OCI-M1 (cell line): ENCODE measurements around the gene AGBL5.
A peak's percentile ranks its signal among the peaks of the same experiment; 100 is the strongest.

ENCODE experiments used
- DNase-seq: peaks from one replicate; lab custom pipeline; 2025; lab: John Stamatoyannopoulos, UW

AGBL5 gene

DNA sequence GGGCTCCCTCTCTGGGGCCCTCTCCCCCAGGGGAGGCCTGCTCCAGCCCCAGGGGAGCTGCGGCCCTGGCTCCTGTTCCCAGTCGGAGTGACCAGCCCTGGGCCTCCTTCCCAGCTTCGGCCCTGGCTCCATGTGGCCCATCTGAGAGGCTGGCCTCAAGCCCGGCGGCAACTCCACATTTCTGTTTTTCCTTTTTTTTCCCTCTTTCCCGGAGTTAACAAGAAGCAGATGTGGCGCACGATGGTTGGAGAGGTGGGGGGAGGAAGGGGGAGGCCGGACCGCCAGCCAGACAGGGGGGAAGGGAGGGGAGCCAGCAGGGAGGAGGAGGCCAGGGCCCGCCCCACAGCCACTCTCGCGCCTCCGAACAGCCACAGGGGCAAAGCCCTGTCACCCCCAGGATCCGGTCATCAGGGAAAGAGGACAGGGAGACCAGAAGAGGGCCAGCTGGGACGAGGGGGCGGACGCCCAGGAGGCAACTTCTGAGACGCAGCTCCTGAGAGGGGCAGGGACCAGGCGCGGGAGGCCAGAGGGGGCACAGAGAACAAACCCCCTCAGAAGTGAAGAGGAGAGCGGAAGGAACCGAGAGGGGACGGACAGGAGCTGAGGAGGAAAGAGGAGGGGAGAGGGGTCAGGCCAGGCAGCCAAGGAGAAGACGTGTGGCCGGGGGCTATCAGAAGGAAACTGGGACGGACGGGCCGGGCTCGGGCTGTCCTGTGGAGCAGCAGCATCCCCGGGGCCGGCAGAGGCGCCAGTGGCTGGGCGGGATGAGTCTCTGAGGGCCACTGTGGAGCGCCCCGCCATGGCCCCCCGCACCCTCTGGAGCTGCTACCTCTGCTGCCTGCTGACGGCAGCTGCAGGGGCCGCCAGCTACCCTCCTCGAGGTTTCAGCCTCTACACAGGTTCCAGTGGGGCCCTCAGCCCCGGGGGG is 27.1 kb downstream of the AGBL5 start, which contains the start of gene EMILIN1:
TSS of gene EMILIN1 (plus strand) at position 349 of the 928 bp plus-strand sequence. CDS start at position 800, 451 bp downstream.
- no peak for DNase-seq

DNA sequence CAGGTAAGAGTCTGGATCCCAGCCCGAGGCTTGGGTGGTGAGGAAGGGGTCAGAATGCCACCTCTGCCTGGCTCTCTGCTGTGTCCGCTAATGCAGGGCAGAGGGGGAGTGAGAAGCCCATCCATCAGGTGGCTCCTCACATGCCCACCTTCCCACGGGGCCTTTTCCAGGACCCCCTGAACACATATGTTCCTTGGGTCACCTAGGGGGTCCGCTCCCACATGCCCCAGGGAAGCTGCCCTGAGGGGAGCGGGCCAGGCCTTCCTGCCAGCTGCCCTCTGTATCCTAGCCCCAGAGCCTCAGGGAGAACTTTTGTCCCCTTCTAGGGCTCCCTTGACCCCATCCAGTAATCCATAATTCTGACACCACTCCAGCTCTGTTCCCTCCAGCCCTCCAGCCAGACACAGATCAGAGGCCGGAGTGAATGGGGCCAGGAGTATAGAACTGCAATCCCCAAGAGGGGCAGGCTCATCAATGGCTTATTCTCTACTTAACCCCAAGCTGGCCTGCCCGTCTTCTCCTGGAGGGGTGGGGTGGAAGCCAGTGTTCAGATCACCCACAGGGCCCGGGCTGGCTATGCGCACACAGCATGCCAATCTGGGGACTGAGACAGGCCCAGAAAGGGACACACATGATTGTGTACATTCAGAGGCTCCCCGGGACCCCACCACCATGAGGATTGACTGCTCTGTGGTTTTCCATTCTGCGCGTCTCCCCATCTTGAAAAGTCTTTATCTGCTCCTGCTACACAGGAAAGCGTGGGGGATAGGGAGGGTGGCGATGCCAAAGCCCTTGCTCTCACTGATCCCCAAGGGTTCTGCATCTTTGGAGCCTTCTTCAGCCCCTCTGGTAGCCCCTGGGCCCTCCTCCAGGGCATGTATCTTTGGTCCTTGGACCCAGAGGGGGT is 28.0 kb downstream of the AGBL5 start:
- DNase-seq = no peak

DNA sequence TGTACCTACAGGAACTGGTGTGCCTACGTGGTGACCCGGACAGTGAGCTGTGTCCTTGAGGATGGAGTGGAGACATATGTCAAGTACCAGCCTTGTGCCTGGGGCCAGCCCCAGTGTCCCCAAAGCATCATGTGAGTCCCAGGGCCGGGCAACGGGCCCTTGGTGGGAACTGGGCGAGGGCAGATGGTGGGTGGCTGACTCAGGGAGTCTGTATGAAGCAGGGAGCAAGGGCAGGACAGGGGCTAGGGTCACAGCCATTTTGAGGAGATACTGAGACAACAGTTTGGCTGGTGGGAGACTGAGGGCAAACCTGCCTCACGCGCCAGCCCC is 28.6 kb downstream of the AGBL5 start:
- DNase-seq = no peak

DNA sequence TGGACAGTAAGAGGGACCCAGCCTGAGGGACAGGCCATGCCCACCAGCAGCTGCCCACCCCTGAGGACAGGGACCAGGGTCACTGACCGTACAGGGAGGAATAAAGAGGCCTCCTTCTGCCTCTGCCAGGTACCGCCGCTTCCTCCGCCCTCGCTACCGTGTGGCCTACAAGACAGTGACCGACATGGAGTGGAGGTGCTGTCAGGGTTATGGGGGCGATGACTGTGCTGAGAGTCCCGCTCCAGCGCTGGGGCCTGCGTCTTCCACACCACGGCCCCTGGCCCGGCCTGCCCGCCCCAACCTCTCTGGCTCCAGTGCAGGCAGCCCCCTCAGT is 29.1 kb downstream of the AGBL5 start:
- DNase-seq = no peak

DNA sequence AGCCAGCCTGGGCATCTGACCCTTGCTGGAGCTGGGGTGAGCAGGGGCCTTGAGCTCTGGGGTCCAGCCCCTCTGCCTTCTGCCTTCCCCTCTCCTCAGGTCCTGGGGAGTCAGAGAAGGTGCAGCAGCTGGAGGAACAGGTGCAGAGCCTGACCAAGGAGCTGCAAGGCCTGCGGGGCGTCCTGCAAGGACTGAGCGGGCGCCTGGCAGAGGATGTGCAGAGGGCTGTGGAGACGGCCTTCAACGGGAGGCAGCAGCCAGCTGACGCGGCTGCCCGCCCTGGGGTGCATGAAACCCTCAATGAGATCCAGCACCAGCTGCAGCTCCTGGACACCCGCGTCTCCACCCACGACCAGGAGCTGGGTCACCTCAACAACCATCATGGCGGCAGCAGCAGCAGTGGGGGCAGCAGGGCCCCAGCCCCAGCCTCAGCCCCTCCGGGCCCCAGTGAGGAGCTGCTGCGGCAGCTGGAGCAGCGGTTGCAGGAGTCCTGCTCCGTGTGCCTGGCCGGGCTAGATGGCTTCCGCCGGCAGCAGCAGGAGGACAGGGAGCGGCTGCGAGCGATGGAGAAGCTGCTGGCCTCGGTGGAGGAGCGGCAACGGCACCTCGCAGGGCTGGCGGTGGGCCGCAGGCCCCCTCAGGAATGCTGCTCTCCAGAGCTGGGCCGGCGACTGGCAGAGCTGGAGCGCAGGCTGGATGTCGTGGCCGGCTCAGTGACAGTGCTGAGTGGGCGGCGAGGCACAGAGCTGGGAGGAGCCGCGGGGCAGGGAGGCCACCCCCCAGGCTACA is 30.7 kb downstream of the AGBL5 start:
- DNase-seq = no peak

DNA sequence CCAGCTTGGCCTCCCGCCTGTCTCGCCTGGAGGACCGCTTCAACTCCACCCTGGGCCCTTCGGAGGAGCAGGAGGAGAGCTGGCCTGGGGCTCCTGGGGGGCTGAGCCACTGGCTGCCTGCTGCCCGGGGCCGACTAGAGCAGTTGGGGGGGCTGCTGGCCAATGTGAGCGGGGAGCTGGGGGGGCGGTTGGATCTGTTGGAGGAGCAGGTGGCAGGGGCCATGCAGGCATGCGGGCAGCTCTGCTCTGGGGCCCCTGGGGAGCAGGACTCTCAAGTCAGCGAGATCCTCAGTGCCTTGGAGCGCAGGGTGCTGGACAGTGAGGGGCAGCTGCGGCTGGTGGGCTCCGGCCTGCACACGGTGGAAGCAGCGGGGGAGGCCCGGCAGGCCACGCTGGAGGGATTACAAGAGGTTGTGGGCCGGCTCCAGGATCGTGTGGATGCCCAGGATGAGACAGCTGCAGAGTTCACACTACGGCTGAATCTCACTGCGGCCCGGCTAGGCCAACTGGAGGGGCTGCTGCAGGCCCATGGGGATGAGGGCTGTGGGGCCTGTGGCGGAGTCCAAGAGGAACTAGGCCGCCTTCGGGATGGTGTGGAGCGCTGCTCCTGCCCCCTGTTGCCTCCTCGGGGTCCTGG is 31.4 kb downstream of the AGBL5 start:
- no peak for DNase-seq

DNA sequence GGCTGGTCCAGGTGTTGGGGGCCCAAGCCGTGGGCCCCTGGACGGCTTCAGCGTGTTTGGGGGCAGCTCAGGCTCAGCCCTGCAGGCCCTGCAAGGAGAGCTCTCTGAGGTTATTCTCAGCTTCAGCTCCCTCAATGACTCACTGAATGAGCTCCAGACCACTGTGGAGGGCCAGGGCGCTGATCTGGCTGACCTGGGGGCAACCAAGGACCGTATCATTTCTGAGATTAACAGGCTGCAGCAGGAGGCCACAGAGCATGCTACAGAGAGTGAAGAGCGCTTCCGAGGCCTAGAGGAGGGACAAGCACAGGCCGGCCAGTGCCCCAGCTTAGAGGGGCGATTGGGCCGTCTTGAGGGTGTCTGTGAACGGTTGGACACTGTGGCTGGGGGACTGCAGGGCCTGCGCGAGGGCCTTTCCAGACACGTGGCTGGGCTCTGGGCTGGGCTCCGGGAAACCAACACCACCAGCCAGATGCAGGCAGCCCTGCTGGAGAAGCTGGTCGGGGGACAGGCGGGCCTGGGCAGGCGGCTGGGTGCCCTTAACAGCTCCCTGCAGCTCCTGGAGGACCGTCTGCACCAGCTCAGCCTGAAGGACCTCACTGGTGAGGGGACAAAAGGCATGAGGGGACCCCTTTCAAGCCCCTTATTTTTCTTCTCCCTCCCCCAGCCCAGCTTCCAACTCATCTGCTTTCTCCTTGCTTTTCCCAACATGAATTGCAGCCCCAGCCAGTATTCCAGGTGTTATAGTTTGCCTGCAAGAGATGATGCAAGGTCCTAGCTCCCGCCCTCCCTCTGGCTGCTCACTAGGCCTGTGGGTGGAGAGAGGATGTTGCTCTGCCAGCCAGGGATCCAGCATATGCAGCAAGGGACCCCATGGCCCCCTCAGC is 32.2 kb downstream of the AGBL5 start:
- DNase-seq = no peak

DNA sequence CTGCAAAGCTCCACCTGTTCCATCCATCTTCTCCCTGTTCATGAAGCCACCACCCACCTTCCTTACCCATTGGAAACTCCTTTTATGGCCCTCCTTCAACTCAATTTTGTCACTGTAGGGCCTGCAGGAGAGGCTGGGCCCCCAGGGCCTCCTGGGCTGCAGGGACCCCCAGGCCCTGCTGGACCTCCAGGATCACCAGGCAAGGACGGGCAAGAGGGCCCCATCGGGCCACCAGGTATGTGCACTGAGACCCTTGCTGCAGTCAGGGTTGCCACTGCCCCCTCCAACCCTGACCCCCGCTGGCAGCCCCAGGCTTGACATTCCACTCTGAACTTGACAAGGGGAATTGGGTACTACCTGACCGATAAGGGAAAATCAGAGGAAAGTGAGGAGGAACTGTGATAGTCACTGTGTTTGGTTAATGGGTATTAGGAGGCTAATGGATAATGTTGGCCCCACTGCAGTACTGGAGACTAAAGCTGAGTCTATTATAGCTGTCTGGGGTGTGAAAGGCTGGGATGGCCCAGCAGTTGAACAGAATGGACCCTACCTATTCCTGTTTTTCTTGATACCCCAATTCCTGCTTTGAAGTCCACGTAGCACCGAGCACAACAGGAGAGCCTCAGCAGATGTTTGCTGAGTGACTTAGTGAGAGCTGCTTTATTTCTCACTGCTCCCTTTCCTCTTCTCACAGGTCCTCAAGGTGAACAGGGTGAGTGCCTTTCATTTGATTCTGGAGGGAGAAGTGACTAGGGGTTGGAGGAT is 33.0 kb downstream of the AGBL5 start:
- no peak for DNase-seq

DNA sequence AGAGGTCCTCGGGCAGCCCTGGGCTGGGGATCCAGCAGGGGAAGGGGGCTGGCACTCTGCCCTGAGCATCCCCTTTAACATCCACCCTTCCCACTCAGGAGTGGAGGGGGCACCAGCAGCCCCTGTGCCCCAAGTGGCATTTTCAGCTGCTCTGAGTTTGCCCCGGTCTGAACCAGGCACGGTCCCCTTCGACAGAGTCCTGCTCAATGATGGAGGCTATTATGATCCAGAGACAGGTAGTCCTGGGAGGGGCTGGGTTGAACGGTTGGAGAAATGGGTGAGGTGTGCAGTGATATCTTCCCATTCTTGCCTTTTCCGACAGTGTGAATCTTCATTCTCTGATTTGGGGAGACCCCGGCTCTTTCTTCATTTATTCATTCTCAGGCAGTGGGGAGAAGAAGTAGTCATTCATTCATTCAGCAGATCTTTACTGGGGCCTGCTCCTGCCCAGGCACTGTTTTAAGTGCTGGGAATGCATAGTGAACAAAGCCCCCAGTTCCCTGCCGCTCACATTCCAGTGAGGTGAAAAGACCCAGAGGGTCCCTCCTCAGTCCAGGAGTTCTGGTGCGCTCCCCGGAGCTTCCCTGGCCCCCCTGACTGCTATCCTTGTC is 33.7 kb downstream of the AGBL5 start:
- no peak for DNase-seq

DNA sequence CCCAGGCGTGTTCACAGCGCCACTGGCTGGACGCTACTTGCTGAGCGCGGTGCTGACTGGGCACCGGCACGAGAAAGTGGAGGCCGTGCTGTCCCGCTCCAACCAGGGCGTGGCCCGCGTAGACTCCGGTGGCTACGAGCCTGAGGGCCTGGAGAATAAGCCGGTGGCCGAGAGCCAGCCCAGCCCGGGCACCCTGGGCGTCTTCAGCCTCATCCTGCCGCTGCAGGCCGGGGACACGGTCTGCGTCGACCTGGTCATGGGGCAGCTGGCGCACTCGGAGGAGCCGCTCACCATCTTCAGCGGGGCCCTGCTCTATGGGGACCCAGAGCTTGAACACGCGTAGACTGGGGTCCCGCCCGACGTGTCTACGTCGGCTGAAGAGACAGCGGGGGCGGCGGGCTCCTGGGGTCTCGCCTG is 34.2 kb downstream of the AGBL5 start:
- peak; percentile 85 for DNase-seq

DNA sequence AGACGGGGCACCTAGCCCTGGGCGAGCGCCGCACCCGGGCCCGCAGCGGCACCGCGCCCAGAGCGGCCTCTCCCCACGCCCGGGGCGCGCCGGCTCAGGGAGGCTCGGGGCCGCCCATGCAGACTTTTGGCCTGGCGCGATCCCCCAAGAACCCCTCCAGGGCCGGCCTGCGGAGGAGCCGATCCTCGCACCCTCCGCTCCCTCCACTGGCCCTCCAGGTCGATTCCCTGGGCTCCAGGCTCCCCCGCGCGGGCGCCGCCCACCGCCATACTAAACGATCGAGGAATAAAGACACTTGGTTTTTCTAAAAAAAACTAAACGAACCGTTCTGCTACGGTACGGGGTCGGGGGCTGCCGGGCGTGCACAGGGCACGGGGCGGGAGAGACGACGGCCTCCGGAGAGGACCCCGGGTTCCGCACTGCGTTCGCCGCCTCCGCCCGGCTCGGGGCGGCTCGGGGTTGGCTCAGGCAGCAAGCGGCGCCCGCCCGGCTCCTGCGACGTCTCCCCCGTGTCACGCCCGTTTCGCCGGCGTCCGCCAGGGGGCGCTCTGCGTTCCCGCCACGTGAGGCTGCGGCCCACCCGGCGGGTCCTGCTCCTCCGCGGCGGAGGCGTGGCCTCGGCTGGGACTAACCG is 34.7 kb downstream of the AGBL5 start:
- DNase-seq = peak; percentile 97

DNA sequence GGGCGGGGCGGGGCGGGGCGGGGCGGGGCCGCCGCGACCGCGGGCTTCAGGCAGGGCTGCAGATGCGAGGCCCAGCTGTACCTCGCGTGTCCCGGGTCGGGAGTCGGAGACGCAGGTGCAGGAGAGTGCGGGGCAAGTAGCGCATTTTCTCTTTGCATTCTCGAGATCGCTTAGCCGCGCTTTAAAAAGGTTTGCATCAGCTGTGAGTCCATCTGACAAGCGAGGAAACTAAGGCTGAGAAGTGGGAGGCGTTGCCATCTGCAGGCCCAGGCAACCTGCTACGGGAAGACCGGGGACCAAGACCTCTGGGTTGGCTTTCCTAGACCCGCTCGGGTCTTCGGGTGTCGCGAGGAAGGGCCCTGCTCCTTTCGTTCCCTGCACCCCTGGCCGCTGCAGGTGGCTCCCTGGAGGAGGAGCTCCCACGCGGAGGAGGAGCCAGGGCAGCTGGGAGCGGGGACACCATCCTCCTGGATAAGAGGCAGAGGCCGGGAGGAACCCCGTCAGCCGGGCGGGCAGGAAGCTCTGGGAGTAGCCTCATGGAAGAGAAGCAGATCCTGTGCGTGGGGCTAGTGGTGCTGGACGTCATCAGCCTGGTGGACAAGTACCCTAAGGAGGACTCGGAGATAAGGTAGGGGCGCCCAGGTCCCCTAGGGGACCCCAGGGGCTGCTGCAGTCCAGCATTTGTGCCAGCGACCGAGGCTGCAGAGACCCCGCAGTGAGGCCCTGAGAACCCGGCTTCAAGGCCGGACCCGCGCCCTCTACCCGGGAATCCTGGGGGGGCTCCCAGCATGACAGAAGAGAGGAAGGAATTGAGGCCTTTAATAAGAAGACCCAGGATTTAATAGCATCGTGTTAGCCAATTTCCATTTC is 35.5 kb downstream of the AGBL5 start, which contains the start of gene KHK:
TSS of gene KHK (plus strand) at position 49 of the 870 bp plus-strand sequence. CDS start at position 537, 488 bp downstream.
- DNase-seq = no peak

DNA sequence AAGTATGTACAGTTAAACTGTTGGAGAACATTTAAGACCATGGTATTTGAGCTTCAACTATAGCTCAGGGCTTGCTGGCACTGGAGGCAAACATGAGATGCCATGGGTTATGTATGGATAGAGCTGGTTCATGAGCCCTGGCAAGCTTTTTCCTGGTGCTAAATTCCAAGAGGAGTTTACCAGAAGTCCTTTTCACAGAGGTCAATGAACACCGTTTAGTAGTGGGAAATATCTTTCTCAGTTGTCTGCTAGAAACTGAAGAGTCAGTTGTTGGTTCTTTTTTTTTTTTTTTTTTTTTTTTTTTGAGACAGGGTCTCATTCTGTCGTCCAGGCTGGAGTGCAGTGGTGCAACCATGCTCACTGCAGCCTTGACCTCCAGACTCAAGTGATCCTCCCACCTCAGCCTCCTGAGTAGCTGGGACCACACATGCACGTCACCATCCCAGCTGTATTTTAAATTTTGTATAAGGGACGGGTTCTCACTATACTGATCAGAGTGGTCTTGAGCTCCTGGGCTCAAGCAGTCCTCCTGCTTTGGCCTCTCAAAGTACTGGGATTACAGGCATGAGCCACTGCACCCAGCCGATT is 36.4 kb downstream of the AGBL5 start:
- DNase-seq = no peak

DNA sequence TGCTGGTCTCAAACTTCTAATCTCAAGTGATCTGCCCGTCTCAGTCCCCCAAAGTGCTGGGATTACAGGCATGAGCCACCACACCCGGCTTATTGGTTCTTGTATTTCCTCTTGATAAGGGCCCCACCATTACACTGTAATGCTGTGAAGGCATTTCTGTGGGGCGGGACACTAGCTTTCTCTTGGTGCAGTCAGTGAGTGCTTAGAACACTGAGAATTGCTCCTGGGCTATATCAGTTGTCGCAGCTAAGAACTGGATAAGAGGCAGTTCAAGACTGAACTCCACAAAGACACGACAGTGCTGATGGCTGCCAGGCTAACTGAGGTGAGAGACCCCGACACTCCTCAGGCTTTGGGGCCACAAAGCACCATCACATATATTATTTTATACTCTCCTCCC is 37.2 kb downstream of the AGBL5 start:
- DNase-seq = peak; percentile 31

DNA sequence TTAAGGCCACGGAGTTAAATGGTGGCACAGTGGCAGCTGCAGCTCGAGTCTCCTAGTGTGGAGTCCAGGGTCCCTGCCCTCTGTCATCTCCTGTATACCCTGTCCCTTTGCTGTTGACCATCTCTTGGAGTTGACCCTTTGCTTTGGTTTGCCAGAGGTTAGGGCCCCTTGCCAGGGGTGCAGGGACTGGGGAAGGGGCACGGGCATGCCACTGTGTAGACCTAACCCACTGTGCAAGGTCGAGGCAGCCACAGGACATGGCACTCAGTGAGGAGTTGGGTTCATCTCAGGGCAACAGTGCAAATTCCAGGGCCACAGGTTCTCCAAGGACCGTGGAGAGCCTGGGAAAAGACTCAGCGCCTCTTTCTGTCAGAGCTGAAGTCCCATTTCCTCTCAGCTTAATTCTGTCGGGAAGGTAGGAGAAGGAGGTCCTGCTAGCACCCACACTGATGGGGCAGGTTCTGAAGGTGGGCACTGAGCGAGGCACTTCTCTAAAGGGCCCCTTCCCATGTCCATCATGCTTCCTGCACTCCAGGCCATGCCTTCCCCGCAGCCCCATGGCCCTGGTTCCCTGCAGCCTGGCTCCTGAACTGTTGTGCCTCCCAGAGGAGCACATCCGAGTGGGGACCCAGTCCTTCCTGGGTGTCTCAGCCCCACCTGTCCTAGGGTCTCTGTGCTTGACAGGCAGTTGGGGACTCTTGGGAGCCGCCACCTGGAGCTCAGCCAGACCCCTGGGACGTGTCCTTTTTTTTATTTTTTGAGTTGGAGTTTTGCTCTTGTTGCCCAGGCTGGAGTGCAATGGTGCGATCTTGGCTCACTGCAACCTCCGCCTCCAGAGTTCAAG is 37.9 kb downstream of the AGBL5 start:
- no peak for DNase-seq
